Measurements from ENCODE around the gene RNF217.
"Not testable (repeated sequence)": the region's sequence is repeated elsewhere in the genome, so short reads cannot be mapped to it uniquely, and the experiment has no call there.

Gene RNF217

GRCh38 chr6:125013938-125014660, 51.9 kb downstream of the RNF217 start:
- no peak for DNase-seq (ENCODE audit: low spot score)
- FAIRE-seq = no peak

GRCh38 chr6:125014661-125014957, 52.4 kb downstream of the RNF217 start:
- no peak for FAIRE-seq

GRCh38 chr6:125015152-125015551, 52.9 kb downstream of the RNF217 start:
- DNase-seq (ENCODE audit: low spot score) = no peak

More at GRCh38 chr6:125014661-125014957, 52.4 kb downstream of the RNF217 start:
- DNase-seq (ENCODE audit: low spot score) = no peak

GRCh38 chr6:125018136-125018535, 55.9 kb downstream of the RNF217 start:
- FAIRE-seq (no peak), DNase-seq (ENCODE audit: low spot score) (no peak)

More at GRCh38 chr6:125015152-125015551, 52.9 kb downstream of the RNF217 start:
- no peak for FAIRE-seq

- DNase-seq (ENCODE audit: low spot score) = no peak
- FAIRE-seq = no peak
Measured at GRCh38 chr6:125019281-125019680, 57.0 kb downstream of the RNF217 start.

DNA sequence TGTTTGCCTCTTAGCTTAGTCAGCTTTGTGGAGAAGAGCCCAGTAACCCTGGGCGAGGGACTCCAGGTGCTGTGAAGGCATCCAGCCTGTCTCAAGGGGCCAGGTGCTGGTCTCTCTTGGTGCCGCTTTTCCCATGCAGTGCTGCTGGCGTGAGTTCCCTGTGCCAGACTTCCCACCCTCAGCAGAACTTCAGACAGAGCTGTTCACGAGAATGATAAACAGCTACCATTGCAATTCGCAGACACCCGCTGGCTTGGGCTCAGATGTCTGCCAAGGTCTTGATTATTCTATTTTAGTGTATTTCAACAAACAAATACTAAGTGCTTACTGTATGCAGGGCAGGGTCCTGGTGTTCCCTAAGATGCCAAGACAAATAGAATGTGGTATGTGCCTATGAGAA, 57.7 kb downstream of the RNF217 start:
- DNase-seq (ENCODE audit: low spot score) = no peak
- no peak for FAIRE-seq

DNA sequence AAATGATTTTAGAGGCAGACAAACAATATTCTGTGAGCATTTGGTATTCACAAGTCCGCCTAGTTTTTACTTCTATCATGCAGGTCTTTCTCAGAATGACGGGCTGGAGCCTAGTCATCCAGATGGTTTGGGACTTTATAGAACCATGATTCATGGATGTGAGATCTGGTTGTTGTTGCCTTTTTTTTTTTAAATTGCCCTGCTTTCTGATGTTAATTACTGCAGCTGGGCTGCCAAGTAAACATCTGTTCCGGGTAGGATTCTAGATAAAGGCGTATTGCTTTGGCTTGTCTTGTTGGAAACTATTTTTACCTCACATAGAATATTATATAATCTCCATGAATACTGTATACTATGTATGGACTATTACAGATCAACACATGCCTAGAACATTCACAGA, 58.1 kb downstream of the RNF217 start:
- FAIRE-seq (no peak), DNase-seq (ENCODE audit: low spot score) (no peak)

DNA sequence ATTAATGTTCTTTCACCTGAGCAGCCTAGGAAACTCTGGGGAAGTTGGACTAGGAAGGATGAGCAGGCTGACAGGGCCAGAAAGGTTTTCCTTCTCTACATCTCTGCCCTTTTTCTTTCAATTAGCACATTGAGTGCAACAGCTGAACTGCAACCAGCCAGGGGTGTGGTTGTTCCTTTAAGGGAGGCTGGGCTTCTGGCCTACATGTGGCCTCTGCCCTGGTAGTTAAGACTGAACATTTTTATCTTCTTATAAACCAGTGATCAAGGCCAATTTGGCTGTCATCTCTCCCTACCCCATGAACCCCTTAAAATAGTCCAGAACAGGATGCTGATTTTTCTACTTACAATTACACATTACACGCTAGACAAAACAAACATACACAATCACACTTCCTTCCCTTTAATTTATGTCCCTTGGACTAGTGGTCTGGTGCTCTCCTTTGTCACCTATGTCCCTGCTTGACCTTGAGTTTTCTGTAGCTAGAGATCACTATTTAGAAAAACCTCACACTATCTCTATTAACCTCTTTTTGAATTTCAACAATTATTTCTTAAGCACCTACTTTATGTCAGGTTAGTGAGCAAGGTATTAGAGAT, 60.3 kb downstream of the RNF217 start:
- FAIRE-seq = no peak
- no peak for DNase-seq (ENCODE audit: low spot score)

GRCh38 chr6:125025164-125025854, 63.1 kb downstream of the RNF217 start:
- no peak for FAIRE-seq
- DNase-seq (ENCODE audit: low spot score) = no peak

DNA sequence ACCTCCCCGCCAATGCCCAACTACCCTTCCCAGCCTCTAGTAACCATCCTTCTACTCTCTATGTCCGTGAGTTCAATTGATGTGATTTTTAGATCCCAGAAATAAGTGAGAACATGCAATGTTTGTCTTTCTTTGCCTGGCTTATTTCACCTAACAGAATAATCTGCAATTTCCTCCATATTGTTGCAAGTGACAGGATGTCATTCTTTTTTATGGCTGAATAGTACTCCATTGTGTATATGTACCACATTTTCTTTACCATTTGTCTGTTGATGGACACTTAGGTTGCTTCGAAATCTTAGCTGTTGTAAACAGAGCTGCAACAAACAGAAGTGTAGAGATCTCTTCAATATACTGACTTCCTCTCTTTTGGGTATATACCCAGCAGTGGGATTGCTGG, 65.0 kb downstream of the RNF217 start:
- DNase-seq (ENCODE audit: low spot score) (no peak), FAIRE-seq (no peak)

GRCh38 chr6:125030969-125031368, 68.7 kb downstream of the RNF217 start:
- DNase-seq (ENCODE audit: low spot score) = no peak
- FAIRE-seq = no peak

DNA sequence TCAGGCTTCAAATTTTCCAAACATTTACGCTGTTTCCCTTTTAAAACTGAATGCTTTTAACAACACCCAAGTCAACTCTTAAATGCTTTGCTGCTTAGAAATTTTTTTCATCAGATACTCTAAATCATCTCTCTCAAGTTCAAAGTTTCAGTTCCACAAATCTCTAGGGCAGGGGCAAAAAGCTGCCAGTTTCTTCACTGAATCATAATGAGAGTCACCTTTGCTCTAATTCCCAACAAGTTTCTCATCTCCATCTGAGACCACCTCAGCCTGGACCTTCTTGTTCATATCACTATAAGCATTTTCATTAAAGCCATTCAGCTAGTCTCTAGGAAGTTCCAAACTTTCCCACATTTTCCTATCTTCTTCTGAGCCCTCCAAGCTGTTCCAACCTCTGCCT, 69.1 kb downstream of the RNF217 start:
- DNase-seq (ENCODE audit: low spot score) = no peak
- FAIRE-seq = no peak

GRCh38 chr6:125034929-125035328, 72.7 kb downstream of the RNF217 start:
- DNase-seq (ENCODE audit: low spot score); FAIRE-seq: not testable (repeated sequence)

- not testable (repeated sequence) for DNase-seq (ENCODE audit: low spot score); FAIRE-seq
Measured at GRCh38 chr6:125036486-125036885, 74.2 kb downstream of the RNF217 start.

DNA sequence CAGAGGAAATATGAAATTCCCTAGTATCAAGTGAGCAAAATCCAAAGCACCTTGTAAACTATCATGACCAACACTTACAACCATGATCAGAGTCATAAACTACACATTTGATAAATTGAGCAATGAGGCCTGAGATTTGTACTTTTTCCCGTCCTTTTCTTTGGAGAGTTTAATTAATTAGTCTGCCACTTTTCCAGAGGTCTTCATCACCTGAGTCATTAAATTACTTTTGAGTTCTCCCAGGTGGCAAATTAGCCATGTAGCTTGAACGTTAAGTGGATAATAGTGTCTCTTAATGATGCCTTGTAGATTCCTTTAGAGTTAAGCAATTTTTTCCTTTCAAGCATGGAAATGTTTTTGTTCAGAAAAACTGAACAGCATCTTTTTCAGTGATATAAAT, 75.6 kb downstream of the RNF217 start:
- FAIRE-seq (no peak), DNase-seq (ENCODE audit: low spot score) (no peak)

DNA sequence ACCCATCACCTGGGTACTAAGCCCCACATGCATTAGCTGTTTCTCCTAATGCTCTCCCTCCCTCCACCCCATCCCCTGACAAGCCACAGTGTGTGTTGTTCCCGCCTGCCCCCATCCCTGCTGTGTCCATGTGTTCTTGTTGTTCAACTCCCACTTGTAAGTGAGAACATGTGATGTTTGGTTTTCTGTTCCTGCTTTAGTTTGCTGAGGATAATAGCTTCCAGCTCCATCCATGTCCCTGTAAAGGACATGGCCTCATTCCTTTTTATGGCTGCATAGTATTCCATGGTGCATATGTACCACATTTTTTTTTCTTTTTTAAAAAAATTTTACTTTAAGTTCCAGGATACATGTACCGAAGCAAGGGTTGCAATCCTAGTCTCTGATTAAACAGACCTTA, 76.7 kb downstream of the RNF217 start:
- FAIRE-seq (no peak), DNase-seq (ENCODE audit: low spot score) (no peak)

DNA sequence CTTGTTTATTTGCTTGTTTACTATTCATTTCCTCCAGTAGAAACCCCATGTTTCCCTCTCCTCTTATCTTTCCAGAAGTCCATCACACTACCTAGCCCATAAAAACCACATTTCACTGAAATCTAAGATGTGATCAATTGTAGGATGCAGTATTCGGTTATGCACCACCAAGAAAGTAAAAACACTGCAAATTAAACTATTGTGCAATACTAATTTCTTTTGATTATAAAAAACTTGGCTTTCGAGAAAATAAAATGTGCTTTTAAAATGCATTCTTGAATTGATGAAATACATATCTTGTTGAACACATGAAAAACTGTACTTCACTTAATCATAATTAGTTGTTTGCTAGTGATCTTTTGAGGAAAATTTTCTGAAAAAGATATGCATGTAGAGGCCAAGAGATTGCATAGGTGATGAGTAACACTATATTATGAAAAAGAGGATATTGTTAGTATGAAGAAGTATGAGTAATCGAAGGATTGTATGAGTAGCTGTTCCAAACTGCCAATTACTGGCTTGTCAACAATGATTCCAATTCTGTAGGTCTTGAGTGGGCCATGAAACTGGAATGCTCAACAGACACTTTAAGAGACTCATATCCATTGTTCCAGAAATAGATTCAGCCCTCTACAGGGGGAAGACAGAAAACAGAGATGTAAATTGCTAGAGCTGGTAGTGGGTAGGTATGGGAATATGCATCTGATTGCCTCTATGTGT, 79.7 kb downstream of the RNF217 start:
- DNase-seq (ENCODE audit: low spot score) (no peak), FAIRE-seq (no peak)

DNA sequence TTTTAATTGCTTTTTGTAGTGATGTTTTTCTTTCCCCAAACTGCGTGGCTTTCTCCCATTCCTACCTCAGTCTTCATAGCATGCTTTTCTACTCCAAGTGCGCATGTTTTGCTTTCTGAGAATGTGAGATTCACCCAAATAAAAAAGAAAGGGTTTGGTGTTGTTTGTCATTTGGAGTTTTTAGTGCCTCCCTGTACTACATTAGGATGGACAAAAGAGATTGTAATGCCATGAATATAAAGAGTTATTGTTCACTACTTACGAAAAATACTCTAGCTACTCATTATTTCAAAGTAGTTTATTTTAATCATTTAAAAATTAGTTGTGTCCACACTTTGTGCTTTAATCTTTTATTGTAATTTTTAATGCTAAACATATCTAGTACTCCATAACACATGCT, 81.8 kb downstream of the RNF217 start:
- FAIRE-seq (no peak), DNase-seq (ENCODE audit: low spot score) (no peak)

DNA sequence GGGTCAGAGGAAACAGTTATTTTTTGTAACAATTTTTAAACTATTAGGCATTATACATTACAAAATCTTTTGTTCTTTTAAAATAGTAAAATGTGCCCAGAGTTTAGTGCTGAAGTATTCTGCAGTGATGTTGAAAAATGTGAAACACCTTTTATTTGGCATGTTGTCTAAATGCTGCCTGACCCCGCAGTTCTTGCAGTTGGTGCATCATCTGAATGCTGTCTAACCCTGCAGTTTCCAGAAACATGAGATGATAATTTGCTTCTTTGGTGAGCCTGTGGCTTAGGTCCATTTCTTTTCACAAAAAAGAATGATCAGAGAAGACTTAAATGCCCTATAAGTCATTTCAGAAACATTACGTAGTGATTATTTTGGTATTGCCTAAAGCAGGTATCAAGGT, 82.4 kb downstream of the RNF217 start:
- FAIRE-seq = no peak
- DNase-seq (ENCODE audit: low spot score) = no peak

DNA sequence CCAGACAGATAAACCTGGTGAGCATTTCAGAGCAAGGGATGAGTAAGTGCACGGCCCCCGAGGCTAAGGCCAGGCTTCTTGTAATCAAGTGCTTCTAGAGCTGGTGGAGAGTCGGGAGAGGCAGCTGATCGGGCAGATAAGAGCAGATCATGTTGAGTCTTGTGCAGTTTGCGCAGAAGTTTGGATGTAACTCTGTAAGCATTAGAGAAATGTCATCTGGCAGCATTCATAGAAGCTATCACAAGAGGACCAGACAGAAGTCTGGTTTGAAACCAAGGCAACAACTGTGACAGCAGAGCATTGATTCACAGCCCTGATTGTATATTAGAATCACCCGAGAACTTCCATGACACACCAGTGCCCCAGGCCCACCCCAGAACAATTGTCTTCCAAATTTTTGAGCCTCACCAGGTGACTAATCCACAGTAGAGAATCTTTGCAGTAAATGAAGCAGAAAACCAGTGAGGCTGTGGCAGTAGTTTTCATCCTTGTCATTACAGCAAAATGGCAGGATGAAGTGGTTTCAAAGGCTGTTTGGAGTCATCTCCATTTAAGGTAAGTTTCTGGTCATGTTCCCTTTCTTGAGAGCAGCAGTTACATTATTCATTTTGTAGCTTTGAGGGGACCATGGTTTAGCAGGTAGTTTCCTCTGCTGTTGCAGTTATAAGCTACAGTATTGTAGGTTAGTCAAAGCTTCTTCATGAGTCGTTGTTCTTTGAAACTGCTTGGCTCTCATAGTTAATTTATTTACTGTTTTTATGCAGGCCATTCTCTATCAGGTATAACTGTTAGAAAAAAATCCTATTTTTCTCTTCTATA, 84.1 kb downstream of the RNF217 start:
- no peak for DNase-seq (ENCODE audit: low spot score)
- no peak for FAIRE-seq

- FAIRE-seq = no peak
- DNase-seq (ENCODE audit: low spot score) = no peak
Measured at GRCh38 chr6:125048274-125048673, 86.0 kb downstream of the RNF217 start.

All from urothelium cell line (cell line).